Nephron (organoid): Measurements from ENCODE around the gene AGAP3.

Experiments used
- H3K27ac Mint-ChIP-seq, 3 experiments: 2 replicates each; pipeline ENCODE4 v1.8.0; 2020; ENCODE audit warnings: mixed read lengths in 3 of 3, mild to moderate bottlenecking in 2 of 3, moderate library complexity in 1 of 3
- H3K27me3 Mint-ChIP-seq: 2 replicates; pipeline ENCODE4 v1.8.0; 2021; ENCODE audit warnings: low read depth, mild to moderate bottlenecking, moderate library complexity, mixed read lengths
- H3K36me3 Mint-ChIP-seq: 2 replicates; pipeline ENCODE4 v1.8.0; 2020; ENCODE audit warnings: low read depth, mixed read lengths
- H3K4me1 Mint-ChIP-seq: 2 replicates; pipeline ENCODE4 v1.8.0; 2020; ENCODE audit warnings: mixed read lengths
- H3K4me3 Mint-ChIP-seq, 3 experiments: 2 replicates each; pipeline ENCODE4 v1.8.0; 2020; ENCODE audit warnings: mild to moderate bottlenecking in 3 of 3, mixed read lengths in 3 of 3, moderate library complexity in 2 of 3
- H3K9me3 Mint-ChIP-seq: 2 replicates; pipeline ENCODE4 v1.8.0; 2020; ENCODE audit warnings: mixed read lengths
- TF ChIP-seq, protein P1 (sequence below), 3 experiments: fragments of 200-600 bp; sonication (generic); IDR thresholded peaks; one replicate each; pipeline ENCODE4 v1.5.0; 2021; ENCODE audit warnings: antibody characterized with exemption in 3 of 3; ENCODE audit not compliant: unreplicated experiment in 3 of 3

The AGAP3 gene

DNA sequence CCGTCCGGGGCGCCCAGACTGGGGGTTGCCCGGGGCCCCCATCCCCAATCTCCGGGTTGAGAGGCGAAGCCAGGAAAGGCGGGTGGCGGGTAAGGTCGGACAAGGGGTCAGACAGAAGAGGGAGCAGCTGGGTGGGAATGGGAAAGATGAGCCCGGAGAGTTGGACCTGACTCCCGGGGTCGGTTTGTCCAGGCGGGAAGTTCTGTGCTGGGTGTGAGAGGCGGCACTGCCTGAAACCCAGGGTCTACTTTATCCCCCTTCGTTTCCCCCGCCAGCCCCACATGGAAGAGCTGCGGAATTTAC lies 26.2 kb upstream of the AGAP3 start:
- Mint-ChIP-seq H3K4me1 (peaks cover 45% of the 10 kb centered on the region), H3K36me3 (peaks cover 4% of the 10 kb centered on the region), H3K27ac (peak overlapping the region; percentile 37 to 66 (median 53)), H3K4me3 (peak overlapping the region; percentile 92 to 95 (median 94)), H3K27me3 (peaks cover 12% of the 10 kb centered on the region), H3K9me3 (no peaks in the 10 kb centered on the region)
- TF ChIP-seq, protein P1, sequence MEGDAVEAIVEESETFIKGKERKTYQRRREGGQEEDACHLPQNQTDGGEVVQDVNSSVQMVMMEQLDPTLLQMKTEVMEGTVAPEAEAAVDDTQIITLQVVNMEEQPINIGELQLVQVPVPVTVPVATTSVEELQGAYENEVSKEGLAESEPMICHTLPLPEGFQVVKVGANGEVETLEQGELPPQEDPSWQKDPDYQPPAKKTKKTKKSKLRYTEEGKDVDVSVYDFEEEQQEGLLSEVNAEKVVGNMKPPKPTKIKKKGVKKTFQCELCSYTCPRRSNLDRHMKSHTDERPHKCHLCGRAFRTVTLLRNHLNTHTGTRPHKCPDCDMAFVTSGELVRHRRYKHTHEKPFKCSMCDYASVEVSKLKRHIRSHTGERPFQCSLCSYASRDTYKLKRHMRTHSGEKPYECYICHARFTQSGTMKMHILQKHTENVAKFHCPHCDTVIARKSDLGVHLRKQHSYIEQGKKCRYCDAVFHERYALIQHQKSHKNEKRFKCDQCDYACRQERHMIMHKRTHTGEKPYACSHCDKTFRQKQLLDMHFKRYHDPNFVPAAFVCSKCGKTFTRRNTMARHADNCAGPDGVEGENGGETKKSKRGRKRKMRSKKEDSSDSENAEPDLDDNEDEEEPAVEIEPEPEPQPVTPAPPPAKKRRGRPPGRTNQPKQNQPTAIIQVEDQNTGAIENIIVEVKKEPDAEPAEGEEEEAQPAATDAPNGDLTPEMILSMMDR (IDR thresholded peaks at IDR 0.05; ENCODE audit: unreplicated experiment in 3 of 3), result no peak

DNA sequence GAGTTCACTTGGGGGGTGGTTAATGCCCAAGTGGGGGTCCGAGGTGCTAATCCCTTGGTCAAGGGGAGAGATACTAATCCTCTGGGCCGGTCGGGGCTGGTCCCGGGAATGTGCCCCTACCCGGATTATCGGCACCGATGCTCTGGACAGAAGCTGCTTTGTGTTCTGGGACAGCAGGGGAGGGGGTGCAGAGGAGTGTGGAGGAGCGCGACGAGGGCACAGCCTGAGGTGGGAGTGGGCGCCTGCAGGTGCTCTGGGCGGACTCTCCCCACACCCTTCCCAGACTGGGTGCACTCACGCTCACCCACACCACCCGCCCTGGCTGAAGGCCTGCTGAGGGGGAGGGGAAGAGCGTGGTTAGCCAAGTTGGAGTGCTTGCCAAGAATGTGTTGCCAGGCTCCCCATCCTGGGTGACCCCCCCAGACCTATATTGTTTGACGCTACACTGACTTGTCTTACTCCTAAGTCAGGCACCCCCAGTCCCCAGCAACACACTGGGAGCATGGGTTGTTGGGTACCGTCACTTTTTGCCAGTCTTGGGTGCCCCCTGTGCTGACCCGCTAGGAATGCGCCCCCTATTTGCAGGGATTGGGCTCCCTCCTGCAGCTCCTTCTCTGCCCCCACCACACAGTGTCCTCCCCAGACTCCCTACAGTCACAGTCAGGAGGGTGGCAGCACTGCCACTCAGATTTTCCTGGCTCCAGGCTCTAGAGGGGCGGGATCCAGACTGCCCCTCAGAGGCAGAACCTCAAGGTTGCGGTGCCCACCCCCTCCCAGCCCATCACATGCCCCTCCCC lies 25.7 kb upstream of the AGAP3 start:
- Mint-ChIP-seq H3K27ac (peak overlapping the region; percentile 72 to 82 (median 76)), H3K36me3 (peaks cover 10% of the 10 kb centered on the region), H3K9me3 (no peaks in the 10 kb centered on the region), H3K27me3 (peaks cover 12% of the 10 kb centered on the region), H3K4me1 (peaks cover 45% of the 10 kb centered on the region), H3K4me3 (peak overlapping the region; percentile 92 to 95 (median 94))
- TF ChIP-seq, protein P1 (IDR thresholded peaks at IDR 0.05; ENCODE audit: unreplicated experiment in 3 of 3), result no peak

DNA sequence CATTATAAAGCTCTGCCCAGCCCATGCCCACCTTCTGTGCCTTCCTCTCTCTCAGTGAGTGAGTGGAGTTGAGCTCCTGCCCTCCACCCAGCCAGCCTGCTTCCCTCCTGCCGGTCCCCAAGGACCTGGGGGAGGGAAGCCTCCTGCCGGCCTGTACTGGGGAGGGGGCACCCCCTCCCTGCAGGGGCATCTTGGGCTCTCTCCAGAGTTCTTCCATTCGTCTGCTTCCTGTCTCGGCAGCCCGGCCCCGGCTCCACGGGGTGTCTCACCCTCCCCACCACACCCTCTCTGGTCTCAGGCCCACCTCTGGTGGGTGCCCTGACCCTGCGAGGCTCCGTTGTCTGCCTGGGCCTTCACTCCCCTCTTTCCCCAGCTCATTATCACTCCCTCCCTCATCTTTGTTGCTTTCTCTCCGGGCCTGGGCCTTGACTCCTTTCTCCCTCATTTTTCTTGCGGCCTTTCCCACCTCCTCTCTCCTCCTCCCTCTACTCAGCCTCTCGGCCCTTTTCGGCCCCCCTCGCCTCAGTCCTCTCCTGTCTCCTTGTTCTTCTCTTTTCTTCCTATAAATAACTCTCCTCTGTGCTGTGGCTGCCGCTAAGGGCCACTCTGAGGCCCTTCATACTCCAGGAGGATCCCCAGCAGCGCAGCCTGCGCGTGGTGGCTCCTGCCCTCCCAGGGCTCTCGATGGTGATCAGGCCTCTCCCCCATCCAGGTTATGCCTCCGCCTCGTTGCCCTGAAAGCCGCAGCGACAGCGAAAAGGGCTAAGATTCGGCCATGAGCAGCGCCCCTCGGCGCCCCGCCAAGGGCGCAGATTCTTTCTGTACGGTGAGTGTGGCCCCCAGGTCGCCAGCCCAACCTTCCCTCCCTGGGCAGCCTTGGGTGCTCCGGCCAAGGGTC lies 24.8 kb upstream of the AGAP3 start:
- peak overlapping the region; percentile 76 to 87 (median 82) for H3K27ac Mint-ChIP-seq
- H3K9me3 Mint-ChIP-seq, result no peaks in the 10 kb centered on the region
- TF ChIP-seq, protein P1 (IDR thresholded peaks at IDR 0.05; ENCODE audit: unreplicated experiment in 3 of 3), result no peak
- peaks cover 41% of the 10 kb centered on the region for H3K4me1 Mint-ChIP-seq
- peaks cover 10% of the 10 kb centered on the region for H3K36me3 Mint-ChIP-seq
- H3K27me3 Mint-ChIP-seq, result peaks cover 11% of the 10 kb centered on the region
- peak overlapping the region; percentile 92 to 95 (median 94) for H3K4me3 Mint-ChIP-seq

DNA sequence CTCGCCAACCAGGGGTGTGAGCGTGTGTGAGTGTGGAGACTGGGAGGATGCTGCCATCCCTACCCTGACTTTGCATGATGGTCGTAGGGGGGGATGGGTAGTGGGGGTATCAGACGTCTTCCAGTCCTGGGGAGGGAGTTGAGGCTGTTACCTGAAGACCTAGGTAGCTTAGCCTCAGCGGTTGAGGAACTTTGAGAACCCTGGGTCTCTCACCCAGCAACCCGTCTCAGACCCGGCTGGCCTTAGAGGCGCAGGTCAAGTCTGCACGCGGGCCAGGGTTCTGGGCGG lies 24.2 kb upstream of the AGAP3 start:
- TF ChIP-seq, protein P1 (IDR thresholded peaks at IDR 0.05; ENCODE audit: unreplicated experiment in 3 of 3), result no peak
- Mint-ChIP-seq H3K9me3 (no peaks in the 10 kb centered on the region), H3K36me3 (peaks cover 10% of the 10 kb centered on the region), H3K4me1 (peaks cover 36% of the 10 kb centered on the region), H3K27ac (peak overlapping the region in 2 of 3 experiments; percentile 76 to 82), H3K27me3 (peaks cover 5% of the 10 kb centered on the region), H3K4me3 (peak overlapping the region; percentile 92 to 95 (median 94))

DNA sequence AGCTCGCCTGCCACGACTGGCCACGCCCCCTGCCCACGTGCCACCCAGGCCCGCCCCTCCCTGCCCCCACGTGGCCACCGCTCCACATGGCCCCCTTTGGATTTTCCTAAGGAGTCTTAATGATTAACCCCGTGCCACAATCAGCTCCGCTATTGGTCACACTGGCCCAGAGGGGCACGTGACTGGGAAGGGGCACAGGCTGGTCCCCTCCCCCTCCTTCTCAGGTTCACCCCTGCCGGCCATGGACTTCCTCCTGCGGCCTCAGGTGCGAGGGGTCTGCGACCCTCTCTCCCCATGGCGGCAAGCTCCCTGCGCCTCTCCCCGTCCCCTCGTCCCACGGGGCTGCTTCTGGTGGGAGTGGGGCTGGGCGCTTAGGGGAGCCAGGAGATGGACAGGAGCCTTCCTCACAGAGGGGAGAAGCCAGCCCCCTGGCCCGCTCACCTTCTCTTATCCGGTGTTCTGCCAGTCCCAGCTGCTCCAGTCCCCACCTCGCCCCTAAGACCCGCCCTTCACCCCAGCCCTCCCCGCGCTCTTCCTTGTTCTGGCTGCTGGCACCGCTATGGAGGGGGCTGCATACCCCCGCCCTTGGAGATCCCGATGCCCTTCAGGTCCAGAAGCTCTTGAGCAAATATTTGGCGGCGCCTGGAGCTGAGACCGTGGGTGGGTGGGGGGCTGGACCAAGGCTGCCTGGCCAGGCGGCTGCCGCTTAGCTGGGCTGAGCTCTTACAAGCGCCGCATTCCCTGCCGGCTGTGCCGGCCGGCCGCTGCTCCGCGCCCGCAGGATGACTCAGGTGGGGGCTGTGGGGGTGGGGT lies 23.7 kb upstream of the AGAP3 start:
- H3K9me3 Mint-ChIP-seq, result no peaks in the 10 kb centered on the region
- H3K27ac Mint-ChIP-seq, result peak overlapping the region in 1 of 3 experiments; percentile 74
- H3K4me1 Mint-ChIP-seq, result peaks cover 33% of the 10 kb centered on the region
- H3K27me3 Mint-ChIP-seq, result no peaks in the 10 kb centered on the region
- peak overlapping the region; percentile 30 to 95 (median 47) for H3K4me3 Mint-ChIP-seq
- peaks cover 10% of the 10 kb centered on the region for H3K36me3 Mint-ChIP-seq
- TF ChIP-seq, protein P1 (IDR thresholded peaks at IDR 0.05; ENCODE audit: unreplicated experiment in 3 of 3), result no peak
